H4 (cell line): ENCODE measurements around the gene RPL10. TPM values are rescaled to one million over a fixed set of nuclear protein-coding genes. Genes with fewer than 3 reads are reported as not detected.

Experiments used
- DNase-seq: peaks from one replicate; pipeline ENCODE4 v3.0.0-alpha.2; 2015; ENCODE audit warnings: low spot score
- total RNA-seq: library from RNA; depleted of rRNA; stranded (reverse); fragments of >200 nt; shearing (Covaris generic); gene quantifications from 2 replicates; pipeline ENCODE4 v1.2.3, GENCODE V29; 2014

RPL10 gene
- total RNA-seq, 1 experiment from 2014 or later, result 5,829 TPM

GRCh38 chrX:154401045-154401799 is 3.0 kb downstream of the RPL10 start:
- DNase-seq, result peak; percentile 47

GRCh38 chrX:154401918-154402621 is 3.9 kb downstream of the RPL10 start:
- DNase-seq, result no peak

GRCh38 chrX:154402622-154403127 is 4.5 kb downstream of the RPL10 start:
- no peak for DNase-seq

- no peak for DNase-seq
These were observed 5.0 kb downstream of the RPL10 start for GRCh38 chrX:154403192-154403591.

GRCh38 chrX:154403858-154404257 is 5.7 kb downstream of the RPL10 start:
- DNase-seq, result no peak

- DNase-seq, result no peak
These were observed 6.5 kb downstream of the RPL10 start for GRCh38 chrX:154404625-154405192.

GRCh38 chrX:154408659-154409221 is 10.6 kb downstream of the RPL10 start:
- DNase-seq, result no peak

- peak; percentile 84 for DNase-seq
These were observed 11.2 kb downstream of the RPL10 start, which contains the start of gene DNASE1L1 for GRCh38 chrX:154409222-154409871. DNASE1L1 (minus strand) TSS chrX:154409254; CDS start chrX:154405568, 3,686 bp downstream.

- DNase-seq, result peak; percentile 50
These were observed 13.8 kb downstream of the RPL10 start for GRCh38 chrX:154411981-154412340.

- DNase-seq, result no peak
These were observed 14.3 kb downstream of the RPL10 start for GRCh38 chrX:154412468-154412867.

GRCh38 chrX:154413142-154413541 is 15.0 kb downstream of the RPL10 start:
- DNase-seq, result no peak

GRCh38 chrX:154417157-154417556 is 19.0 kb downstream of the RPL10 start:
- DNase-seq, result peak; percentile 78

- no peak for DNase-seq
These were observed 21.0 kb downstream of the RPL10 start for GRCh38 chrX:154419189-154419588.

- DNase-seq, result no peak
These were observed 21.7 kb downstream of the RPL10 start for GRCh38 chrX:154419688-154420401.

GRCh38 chrX:154420402-154420756 is 22.2 kb downstream of the RPL10 start:
- no peak for DNase-seq

GRCh38 chrX:154426916-154427770 is 29.0 kb downstream of the RPL10 start:
- no peak for DNase-seq

GRCh38 chrX:154428176-154429171 is 30.3 kb downstream of the RPL10 start, which contains the start of gene ATP6AP1:
ATP6AP1 (plus strand) TSS chrX:154428677; CDS start chrX:154428693, 16 bp downstream.
- DNase-seq, result peak; percentile 89

- no peak for DNase-seq
These were observed 31.5 kb downstream of the RPL10 start for GRCh38 chrX:154429711-154430110.

- no peak for DNase-seq
These were observed 32.3 kb downstream of the RPL10 start for GRCh38 chrX:154430479-154430878.
